ENCODE data around the gene TRMT61A. TPM values are rescaled to one million over a fixed set of nuclear protein-coding genes. Genes with fewer than 3 reads are reported as not detected.

TRMT61A gene
- total and polyA plus RNA-seq, 2 of the 13 experiments (the other 11 are each of a cell fraction or from before 2014, with no cell fraction given): 6.5 to 13.6 TPM

DNA sequence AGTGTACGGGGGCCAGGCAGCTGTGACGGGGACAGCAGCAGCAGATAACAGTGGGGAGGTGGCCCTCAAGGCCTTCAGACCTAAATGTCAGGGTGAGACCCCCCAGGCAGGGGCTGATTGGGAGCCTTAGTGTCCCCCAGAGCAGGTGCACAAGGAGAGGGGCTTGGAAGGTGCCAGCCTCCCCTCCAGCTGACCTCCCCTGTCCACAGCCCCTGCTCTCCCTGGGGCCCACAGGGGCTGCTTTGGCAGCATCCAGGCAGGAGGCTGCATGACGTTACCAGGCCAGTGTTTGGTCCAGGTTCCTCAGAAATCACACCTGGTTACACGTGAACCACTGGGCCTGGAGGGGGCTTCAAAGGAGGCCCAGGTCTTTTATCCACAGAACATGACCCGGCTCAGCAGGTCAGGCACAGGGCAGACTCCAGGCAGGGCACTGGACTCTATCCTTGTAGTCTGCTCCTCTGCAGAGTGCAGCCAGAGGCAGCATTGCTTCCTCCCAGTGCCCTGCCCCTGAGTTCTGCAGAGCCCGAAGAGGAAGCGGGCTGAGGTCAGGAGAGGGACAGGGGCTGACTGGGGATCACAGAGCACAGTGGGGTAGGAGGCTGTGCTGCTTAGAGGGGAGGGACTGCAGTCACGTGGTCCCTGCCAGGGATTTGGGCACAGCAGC is 2.6 kb upstream of the TRMT61A start (continued):
- TF ChIP-seq, protein P1, sequence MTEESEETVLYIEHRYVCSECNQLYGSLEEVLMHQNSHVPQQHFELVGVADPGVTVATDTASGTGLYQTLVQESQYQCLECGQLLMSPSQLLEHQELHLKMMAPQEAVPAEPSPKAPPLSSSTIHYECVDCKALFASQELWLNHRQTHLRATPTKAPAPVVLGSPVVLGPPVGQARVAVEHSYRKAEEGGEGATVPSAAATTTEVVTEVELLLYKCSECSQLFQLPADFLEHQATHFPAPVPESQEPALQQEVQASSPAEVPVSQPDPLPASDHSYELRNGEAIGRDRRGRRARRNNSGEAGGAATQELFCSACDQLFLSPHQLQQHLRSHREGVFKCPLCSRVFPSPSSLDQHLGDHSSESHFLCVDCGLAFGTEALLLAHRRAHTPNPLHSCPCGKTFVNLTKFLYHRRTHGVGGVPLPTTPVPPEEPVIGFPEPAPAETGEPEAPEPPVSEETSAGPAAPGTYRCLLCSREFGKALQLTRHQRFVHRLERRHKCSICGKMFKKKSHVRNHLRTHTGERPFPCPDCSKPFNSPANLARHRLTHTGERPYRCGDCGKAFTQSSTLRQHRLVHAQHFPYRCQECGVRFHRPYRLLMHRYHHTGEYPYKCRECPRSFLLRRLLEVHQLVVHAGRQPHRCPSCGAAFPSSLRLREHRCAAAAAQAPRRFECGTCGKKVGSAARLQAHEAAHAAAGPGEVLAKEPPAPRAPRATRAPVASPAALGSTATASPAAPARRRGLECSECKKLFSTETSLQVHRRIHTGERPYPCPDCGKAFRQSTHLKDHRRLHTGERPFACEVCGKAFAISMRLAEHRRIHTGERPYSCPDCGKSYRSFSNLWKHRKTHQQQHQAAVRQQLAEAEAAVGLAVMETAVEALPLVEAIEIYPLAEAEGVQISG (CRISPR knock-in tag; IDR thresholded peaks at IDR 0.05): peak; percentile 12; the same call in 1 of the 2 replicates
- TF ChIP-seq TBX2 (CRISPR knock-in tag; IDR thresholded peaks at IDR 0.05; ENCODE audit: borderline replicate concordance) (no peak; the same call in 1 of the 2 replicates), NCOR1 (IDR thresholded peaks at IDR 0.05; ENCODE audit: borderline replicate concordance, low read length) (no peak), FOXK1 (CRISPR knock-in tag; IDR thresholded peaks at IDR 0.05; ENCODE audit: borderline replicate concordance, low read depth) (0 out of 2 replicates have a peak, but pooled peaks have one; percentile 15), ZNF790 (CRISPR knock-in tag; IDR thresholded peaks at IDR 0.05; ENCODE audit: borderline replicate concordance) (0 out of 2 replicates have a peak, but pooled peaks have one; percentile 2), ATF2 (CRISPR knock-in tag; IDR thresholded peaks at IDR 0.05) (no peak), HNF1B (CRISPR knock-in tag; IDR thresholded peaks at IDR 0.05) (0 out of 2 replicates have a peak, but pooled peaks have one; percentile 34), PITX1 (CRISPR knock-in tag; IDR thresholded peaks at IDR 0.05) (peak; percentile 36; the same call in 1 of the 2 replicates), ZNF614 (CRISPR knock-in tag; IDR thresholded peaks at IDR 0.05; ENCODE audit: borderline replicate concordance) (0 out of 2 replicates have a peak, but pooled peaks have one; percentile 39), RXRB (CRISPR knock-in tag; IDR thresholded peaks at IDR 0.05; ENCODE audit: borderline replicate concordance) (peak; percentile 68; the same call in 1 of the 2 replicates), NONO (IDR thresholded peaks at IDR 0.05) (no peak), NONO (CRISPR knock-in tag; conservative IDR thresholded peaks at IDR 0.05) (peak; percentile 33; the same call in 1 of the 2 replicates), ZNF101 (CRISPR knock-in tag; IDR thresholded peaks at IDR 0.05; ENCODE audit: borderline replicate concordance, low read depth) (no peak), ZFX (CRISPR knock-in tag; IDR thresholded peaks at IDR 0.05; ENCODE audit: low read depth) (peak; percentile 66)
- TF ChIP-seq, protein P2, sequence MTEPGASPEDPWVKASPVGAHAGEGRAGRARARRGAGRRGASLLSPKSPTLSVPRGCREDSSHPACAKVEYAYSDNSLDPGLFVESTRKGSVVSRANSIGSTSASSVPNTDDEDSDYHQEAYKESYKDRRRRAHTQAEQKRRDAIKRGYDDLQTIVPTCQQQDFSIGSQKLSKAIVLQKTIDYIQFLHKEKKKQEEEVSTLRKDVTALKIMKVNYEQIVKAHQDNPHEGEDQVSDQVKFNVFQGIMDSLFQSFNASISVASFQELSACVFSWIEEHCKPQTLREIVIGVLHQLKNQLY (CRISPR knock-in tag; IDR thresholded peaks at IDR 0.05): peak; percentile 73; the same call in 1 of the 2 replicates
- TF ChIP-seq, protein P3, sequence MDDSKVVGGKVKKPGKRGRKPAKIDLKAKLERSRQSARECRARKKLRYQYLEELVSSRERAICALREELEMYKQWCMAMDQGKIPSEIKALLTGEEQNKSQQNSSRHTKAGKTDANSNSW (CRISPR knock-in tag; IDR thresholded peaks at IDR 0.05; ENCODE audit: borderline replicate concordance): no peak
